ENCODE data around the gene DMTF1.
"Not testable (repeated sequence)": the region's sequence is repeated elsewhere in the genome, so short reads cannot be mapped to it uniquely, and the experiment has no call there.

The DMTF1 gene, protein sequence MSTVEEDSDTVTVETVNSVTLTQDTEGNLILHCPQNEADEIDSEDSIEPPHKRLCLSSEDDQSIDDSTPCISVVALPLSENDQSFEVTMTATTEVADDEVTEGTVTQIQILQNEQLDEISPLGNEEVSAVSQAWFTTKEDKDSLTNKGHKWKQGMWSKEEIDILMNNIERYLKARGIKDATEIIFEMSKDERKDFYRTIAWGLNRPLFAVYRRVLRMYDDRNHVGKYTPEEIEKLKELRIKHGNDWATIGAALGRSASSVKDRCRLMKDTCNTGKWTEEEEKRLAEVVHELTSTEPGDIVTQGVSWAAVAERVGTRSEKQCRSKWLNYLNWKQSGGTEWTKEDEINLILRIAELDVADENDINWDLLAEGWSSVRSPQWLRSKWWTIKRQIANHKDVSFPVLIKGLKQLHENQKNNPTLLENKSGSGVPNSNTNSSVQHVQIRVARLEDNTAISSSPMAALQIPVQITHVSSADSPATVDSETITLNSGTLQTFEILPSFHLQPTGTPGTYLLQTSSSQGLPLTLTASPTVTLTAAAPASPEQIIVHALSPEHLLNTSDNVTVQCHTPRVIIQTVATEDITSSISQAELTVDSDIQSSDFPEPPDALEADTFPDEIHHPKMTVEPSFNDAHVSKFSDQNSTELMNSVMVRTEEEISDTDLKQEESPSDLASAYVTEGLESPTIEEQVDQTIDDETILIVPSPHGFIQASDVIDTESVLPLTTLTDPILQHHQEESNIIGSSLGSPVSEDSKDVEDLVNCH

DNA sequence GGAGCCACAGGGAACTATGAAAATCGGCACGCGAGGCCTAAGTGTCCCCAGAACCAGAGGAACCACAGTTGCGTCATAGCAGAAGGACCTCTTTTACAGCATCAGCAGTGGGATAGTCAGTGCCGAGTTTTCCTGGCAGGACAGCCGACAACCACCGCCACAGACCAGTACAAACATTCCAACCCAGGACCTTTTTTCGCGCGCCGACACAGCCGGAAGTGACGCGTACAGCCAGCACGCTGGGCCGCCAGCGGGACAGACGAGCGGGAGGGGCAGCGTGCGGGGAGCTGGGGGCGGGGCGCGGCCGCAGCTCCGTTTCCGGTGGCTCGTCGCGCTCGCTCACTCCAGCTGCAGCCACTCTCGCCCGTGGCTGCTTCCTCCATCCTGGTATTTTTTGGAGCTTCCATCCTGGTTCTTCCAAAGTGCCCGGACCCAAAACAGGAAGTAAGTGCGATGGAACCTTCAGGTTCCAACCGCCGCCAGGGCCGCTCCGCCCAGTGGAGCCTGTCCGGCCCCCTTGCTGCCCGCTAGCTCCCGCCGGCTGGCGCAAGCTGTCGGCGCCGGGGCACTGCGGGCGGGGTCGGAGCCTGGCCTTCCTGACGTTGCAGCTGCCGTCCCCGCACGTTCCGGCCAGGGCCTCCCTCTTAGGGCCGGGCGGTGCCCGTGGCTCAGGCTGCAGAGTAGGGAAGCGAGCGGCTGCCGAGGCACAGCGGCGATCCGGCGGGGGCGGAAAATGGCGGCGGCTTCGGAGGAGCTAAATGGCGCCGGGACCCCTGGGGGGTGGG is at the start of gene DMTF1:
DMTF1 (plus strand) TSS at position 342 of the 785 bp plus-strand sequence. CDS start 12,489 bp downstream, outside the sequence.
- DNase-seq: peak; percentile 69 to 98 (median 93)

- DNase-seq: no peak
Measured at GRCh38 chr7:87105401-87105800, 46.9 kb upstream of the DMTF1 start.

DNA sequence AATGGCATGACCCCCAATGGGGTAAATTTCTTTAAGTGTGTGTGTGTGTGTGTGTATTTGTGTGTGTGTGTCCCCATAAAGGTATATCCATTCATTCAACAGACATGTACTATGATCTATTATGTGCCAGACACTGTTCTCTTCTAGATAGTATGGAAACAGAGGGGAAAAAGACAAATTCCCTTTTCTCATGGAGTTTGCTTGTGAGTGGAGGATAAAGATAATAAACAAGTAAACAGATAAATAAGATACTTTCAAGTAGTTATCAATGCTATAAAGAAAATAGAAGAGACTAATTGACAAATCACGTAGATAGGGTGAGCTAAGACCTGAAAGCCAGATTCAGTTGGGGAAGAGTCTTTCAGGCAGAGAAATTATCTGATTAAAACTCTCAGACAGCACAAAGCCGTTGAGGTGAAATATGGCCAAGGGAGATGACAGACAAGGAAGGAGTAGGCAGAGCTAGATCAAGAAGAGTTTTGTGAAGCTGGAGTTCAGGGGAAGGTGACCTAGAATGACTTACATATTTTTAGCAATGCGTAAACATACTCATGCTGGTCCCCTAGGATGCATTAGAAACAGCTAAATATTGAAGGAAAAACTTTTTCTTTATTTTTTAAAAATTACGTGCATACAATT is 45.2 kb upstream of the DMTF1 start:
- DNase-seq: no peak

DNA sequence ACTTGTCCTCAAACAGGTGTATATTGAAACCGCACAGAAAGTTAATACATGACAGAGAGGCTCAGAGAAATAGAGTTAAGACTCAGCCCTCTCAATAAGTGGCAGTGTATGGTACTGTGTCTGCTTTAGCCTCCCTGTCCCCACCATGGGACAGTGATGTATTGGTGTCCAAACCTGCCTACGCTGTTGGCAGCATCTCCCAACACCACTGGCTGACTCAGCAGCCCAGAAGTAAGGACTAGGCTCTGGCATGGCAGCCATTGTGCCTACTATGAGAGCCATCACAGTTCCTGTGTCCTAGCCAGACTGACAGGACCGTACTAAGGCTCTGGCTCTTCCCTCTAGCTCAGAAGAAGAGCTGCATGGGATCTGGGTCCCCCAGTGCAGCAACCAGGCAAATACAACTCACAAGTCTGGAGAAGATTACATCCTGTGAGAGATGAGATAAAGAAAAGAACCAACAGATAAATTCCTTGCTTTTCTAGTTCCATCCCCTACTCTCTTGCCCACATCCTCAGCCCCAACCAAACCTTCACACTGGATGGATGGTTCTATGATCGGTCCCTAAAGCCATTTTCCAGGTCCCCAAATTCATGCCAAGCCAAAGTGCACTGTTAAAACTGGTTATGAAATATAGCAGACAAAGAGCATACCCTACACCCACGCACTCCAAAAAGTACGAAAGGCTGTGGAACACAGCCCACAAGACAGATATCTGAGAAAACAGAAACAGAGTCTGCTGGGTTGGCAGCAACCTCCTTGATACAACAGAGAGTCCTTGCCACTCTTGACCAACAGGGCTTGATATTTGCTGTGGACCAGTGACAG is 44.1 kb upstream of the DMTF1 start:
- no peak for DNase-seq

DNA sequence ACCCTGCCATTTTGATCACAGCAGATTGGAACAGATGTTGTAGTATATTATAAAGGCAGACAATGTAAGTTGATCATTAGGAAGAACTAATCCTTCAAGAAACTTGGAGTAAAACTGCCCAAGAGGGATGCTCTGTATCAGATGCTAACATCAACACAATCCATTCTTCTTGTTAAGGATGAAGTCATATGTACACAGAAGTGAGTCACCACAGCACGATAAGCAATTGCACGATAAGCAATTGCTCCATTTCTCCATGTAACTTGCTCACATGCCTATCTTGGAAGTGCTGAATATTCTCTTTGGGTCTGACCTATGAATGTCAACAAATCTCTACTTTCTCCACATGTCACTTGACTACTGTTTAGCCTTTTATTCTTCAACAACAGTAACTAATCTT is 41.5 kb upstream of the DMTF1 start:
- DNase-seq: no peak

- no peak for DNase-seq
Measured at GRCh38 chr7:87111877-87112276, 40.4 kb upstream of the DMTF1 start.

DNA sequence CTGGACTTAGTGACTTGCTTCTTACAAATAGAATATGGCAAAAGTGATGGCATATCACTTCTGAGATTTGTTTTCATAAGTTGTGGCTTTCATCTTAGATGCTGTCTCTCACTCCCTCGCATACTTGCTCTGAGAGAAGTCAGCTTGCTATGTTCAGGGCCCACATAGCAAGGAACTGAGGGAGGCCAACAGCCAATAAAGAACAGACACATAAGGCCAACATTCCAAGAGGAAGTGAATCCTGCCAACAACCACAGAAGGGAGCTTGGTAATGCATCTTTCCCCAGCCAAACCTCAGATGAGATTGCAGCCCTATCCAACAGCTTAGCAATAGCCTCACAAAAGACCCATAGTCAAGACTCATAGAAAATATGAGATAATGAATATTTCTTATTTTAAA is 39.2 kb upstream of the DMTF1 start:
- DNase-seq: no peak

GRCh38 chr7:87113904-87114303 is 38.3 kb upstream of the DMTF1 start:
- not testable (repeated sequence) for DNase-seq

DNA sequence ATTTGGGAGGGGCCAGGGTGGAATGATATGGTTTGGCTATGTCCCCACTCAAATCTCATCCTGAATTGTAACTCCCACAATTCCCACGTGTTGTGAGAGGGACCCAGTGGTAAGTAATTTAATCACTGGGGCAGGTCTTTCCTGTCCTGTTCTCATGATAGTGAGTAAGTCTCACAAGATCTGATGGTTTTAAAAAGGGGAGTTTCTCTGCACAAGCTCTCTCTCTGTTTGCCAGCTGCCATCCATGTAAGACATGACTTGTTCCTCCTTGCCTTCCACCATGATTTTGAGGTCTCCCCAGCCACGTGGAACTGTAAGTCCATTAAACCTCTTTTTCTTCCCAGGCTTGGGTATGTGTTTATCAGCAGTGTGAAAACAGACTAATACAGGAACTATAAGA is 36.5 kb upstream of the DMTF1 start:
- DNase-seq: not testable (repeated sequence)

DNA sequence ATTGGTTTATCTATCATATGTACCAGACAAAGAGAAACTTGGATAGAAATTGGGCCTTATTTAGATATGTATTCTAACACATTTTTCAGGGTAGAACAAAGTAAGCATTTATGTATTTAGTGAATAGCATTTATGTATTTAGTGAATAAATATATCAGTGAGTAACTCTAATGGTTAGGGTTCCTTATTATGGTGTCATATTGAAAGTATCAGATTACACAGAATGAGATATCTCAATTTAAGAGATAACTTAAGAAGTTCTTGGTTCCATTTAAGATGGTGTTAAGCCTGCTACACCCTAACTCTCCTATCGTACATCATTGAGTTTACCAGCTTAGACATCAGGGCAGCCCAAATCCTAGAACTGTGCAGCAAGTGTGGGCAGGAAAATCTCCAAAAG is 35.9 kb upstream of the DMTF1 start:
- no peak for DNase-seq

DNA sequence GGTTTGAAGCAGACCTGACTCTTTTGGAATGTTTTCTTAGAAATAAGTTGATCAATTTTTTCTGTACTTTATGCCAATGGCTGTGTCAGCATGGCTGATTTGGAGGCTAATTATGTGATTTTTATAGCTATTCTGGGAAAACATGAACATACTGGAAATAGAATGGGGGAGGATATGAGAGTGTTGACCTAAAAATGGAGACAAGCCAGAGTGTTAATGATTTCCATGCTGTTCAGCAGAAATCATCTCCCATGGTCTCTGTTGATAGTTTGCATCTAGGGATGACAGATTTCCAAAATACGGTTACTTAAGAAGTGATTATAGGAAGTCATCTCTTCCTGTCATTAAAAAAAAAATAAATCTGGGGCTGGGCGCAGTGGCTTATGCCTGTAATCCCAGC is 32.7 kb upstream of the DMTF1 start:
- no peak for DNase-seq

DNA sequence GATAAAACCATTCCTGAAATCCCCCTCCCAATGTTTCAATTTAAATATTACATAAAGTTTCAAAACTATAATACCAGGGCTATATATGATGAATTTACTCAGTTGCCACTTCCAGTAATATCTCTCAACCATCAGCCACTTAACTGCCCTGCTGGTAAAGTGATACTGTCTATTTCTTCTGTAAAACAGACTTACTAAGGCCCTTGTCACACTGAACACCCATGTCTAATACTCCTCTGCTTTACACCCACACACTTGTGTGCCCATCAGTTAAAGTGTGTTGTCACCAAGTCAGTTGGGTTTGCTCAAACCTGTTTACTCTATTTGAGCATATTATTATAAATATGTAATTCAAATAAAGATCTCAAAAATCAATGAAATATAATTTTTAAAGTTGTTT is 29.1 kb upstream of the DMTF1 start:
- DNase-seq: no peak

- no peak for DNase-seq
Measured at GRCh38 chr7:87127019-87127418, 25.2 kb upstream of the DMTF1 start.

DNA sequence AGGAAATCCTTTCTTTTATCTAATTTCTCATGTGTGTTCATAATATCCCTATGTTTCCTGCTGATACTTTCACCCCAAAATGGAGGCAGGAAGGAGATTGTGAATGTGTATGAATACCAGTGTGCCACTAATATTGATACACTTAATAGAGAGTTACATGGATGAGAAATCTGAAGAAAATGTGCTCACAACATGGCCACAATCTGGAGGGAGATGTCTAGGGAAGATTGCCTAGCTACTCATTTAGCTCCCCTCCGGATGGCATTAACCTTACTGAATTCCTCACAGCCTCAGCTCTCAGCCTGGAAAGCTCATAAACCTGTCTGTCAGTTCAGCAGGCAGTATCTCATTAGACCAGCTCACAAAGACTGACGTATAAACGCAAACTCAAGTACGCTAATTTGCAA is 23.4 kb upstream of the DMTF1 start:
- no peak for DNase-seq

GRCh38 chr7:87129332-87129731 is 22.9 kb upstream of the DMTF1 start:
- DNase-seq: no peak

GRCh38 chr7:87129848-87130247 is 22.4 kb upstream of the DMTF1 start:
- no peak for DNase-seq

DNA sequence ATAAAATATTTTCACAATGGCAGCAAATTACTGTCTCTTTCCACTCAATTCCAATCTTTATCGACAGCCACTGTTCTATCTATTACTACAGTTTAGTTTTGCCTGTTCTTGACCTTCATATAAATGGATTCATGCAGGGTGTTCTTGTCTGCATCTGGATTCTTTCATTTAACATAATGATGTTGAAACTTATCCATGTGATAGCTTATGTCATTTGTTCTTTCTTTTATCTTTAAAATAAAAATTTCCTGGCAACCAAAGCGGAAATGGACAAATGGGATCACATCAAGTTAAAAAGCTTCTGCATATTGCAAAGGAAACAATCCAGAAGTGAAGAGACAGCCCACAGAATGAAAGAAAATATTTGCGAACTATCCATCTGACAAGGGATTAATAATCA is 20.5 kb upstream of the DMTF1 start:
- DNase-seq: no peak

GRCh38 chr7:87137271-87137670 is 15.0 kb upstream of the DMTF1 start:
- no peak for DNase-seq

GRCh38 chr7:87139514-87139913 is 12.7 kb upstream of the DMTF1 start:
- DNase-seq: no peak

GRCh38 chr7:87140271-87140748 is 11.9 kb upstream of the DMTF1 start:
- DNase-seq: no peak

Data from hypothalamus (tissue), 51 donors.